ENCODE results near the gene INSRR.

The INSRR gene

GRCh38 chr1:156893048-156893953 is 34.4 kb upstream of the INSRR start, which contains the start of gene PEAR1:
Gene PEAR1 (plus strand): TSS chr1:156893718. CDS start chr1:156903927, 10,209 bp downstream.
- no peak for TF ChIP-seq CTCF (conservative IDR thresholded peaks at IDR 0.05)
- no peak within 1 kb of the TSS for H3K27ac ChIP-seq

GRCh38 chr1:156892190-156893047 is 33.5 kb upstream of the INSRR start:
- no peak overlapping the region for H3K27ac ChIP-seq

DNA sequence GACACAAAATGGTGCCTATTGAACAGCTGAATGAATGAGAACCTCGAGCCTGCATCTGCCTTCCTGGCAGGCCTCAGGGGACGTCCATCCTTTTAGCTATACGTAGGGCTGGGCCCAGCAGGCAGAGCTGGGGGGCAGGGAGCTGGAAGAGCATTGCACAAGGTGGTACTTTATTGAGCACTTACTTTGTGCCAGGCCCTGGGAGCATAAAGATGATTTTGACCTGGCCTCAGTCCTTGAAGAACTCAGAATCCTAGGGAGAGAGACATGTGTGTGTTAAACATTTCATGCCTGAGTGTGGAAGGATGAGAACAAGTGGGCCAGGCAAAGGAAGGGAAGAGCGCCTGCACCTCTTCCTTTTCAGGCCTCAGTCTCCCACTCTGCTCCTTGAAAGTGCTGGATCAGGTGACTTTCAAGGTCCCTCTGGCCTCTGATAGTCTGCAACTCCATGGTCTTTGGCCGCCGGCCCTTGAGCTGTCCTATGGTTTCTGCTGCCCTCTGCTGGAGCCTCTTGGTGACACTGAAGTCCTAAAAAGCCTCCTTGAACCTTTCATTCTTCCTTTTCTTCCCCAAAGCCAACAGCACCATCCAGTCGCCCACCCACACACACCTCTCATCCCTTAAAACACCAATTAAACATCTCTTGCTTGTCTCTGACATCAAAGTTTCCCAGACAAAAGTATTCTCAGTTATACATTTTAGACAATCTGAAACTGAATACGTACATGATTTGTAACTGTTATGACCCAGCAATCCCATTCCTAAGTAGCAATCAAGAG is 31.1 kb upstream of the INSRR start:
- TF ChIP-seq CTCF (conservative IDR thresholded peaks at IDR 0.05) = peak; percentile 89
- no peak overlapping the region for H3K27ac ChIP-seq

More at GRCh38 chr1:156892190-156893047, 33.5 kb upstream of the INSRR start:
- peak; percentile 95 for TF ChIP-seq CTCF (conservative IDR thresholded peaks at IDR 0.05)

GRCh38 chr1:156887734-156888133 is 28.8 kb upstream of the INSRR start:
- no peak overlapping the region for H3K27ac ChIP-seq

DNA sequence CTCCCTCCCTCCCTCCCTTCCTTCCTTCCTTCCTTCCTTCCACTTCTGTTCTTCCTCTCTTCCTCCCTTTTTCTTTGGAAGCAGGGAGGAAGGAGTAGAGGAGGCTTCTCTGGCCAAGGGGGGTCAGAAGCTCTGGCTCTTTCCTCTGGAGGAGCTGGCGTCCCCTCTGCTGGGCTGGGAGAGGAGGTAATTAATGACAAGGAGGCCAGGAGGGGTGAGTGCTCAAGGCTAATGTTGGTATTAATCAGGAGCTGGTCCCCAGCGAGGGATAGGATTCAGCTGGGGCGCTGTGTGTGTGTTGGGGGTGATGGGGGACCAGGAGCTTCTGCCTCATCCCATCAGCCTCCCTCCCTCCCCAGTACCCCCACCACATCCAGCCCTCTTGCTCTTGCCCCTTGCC is 28.4 kb upstream of the INSRR start:
- TF ChIP-seq CTCF (conservative IDR thresholded peaks at IDR 0.05) = no peak
- H3K27ac ChIP-seq = no peak overlapping the region

More at GRCh38 chr1:156887734-156888133, 28.8 kb upstream of the INSRR start:
- no peak for TF ChIP-seq CTCF (conservative IDR thresholded peaks at IDR 0.05)

DNA sequence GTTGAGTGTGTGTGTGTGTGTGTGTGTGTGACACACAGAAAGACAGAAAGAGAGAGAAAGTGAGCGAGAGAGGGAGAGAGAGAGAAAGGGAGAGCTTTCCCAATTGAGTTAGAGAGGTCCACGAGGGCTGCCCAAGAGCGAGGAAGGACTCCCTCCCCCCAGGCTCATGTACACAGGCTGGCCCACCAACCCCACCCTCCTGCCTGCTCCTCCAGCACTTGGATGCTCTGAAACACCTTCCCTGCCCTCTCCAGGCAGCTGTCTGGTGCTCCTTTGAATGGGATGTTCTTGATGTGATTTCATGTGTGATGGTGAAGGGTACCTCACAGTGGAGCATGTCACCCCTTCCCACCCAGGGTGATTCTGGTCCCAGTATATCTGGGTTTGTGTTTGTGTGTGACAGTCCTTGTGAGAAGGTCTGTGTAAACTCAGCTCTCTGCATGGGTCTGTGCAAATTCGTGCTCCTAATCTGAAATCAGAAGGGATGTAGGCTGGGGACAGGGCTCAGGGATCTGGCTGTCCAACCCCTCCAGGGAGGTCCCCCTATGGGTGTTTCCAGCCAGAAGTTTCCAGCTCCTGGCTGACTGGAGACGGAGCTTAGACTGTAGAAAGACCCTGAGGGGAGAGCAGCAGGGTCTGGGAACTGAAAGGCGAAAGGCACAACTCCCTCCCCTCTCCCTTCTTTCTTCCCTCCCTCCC is 27.8 kb upstream of the INSRR start:
- no peak overlapping the region for H3K27ac ChIP-seq
- TF ChIP-seq CTCF (conservative IDR thresholded peaks at IDR 0.05) = no peak
